Upper lobe of right lung (tissue), 1 donor: ENCODE data around the gene LEMD3. TPM values are rescaled to one million over a fixed set of nuclear protein-coding genes. Genes with fewer than 3 reads are reported as not detected.

Experiments used
- ATAC-seq: fragments of 200-7000 bp; cut with Tn5 transposase; one replicate; pipeline ENCODE4 v1.9.1; 2020; ENCODE audit warnings: mild to moderate bottlenecking, moderate library complexity
- DNase-seq: peaks from one replicate; pipeline ENCODE4 v3.0.0-alpha.2; 2020
- H3K27ac ChIP-seq: fragments of 200-600 bp; one replicate; pipeline ENCODE4 v1.8.0; 2022
- H3K27me3 ChIP-seq: fragments of 200-600 bp; one replicate; pipeline ENCODE4 v1.8.0; 2022; ENCODE audit warnings: mild to moderate bottlenecking
- H3K36me3 ChIP-seq: fragments of 200-600 bp; one replicate; pipeline ENCODE4 v1.8.0; 2022
- H3K4me1 ChIP-seq: fragments of 200-600 bp; one replicate; pipeline ENCODE4 v1.8.0; 2022
- H3K4me3 ChIP-seq: fragments of 200-600 bp; one replicate; pipeline ENCODE4 v1.8.0; 2022; ENCODE audit warnings: mild to moderate bottlenecking
- H3K9me3 ChIP-seq: fragments of 200-600 bp; one replicate; pipeline ENCODE4 v1.8.0; 2022
- CTCF ChIP-seq: fragments of 200-600 bp; IDR thresholded peaks from one replicate; pipeline ENCODE4 v1.8.0; 2022; ENCODE audit warnings: antibody characterized with exemption
- intact Hi-C: fragments of 100-400 bp; cut with DNase I; formaldehyde crosslinking; loops from one replicate; pipeline ENCODE4 v1.11.0; 2022
- total RNA-seq: library from RNA; stranded (reverse); fragmentation: NEBNext Ultra II Directional; extraction: Animal tissue kit (Norgen Biotek cat#: 25700); gene quantifications from one replicate; pipeline ENCODE4 v1.2.1, GENCODE V29; 2021
- donor health status: DM: no; HTN: yes; CAD: no; lungs with severe emphysema.

The LEMD3 gene
- total RNA-seq, 1 donor from 2014 or later: 33.1 TPM

GRCh38 chr12:65170209-65170881 lies 962 bp downstream of the LEMD3 start:
- H3K4me1 ChIP-seq: peaks cover 35% of the 10 kb centered on the region
- peak overlapping the region; percentile 94 for H3K27ac ChIP-seq

GRCh38 chr12:65171073-65171472 lies 1.7 kb downstream of the LEMD3 start:
- Histone ChIP-seq H3K36me3 (no peaks in the 10 kb centered on the region), H3K9me3 (no peaks in the 10 kb centered on the region), H3K27ac (peak overlapping the region; percentile 94), H3K4me3 (peak overlapping the region; percentile 94), H3K27me3 (no peaks in the 10 kb centered on the region), H3K4me1 (peaks cover 35% of the 10 kb centered on the region)
- no peak for TF ChIP-seq CTCF
- no peak for ATAC-seq
- intact Hi-C loops: no loop called here
- no peak for DNase-seq

More at GRCh38 chr12:65170209-65170881, 962 bp downstream of the LEMD3 start:
- Histone ChIP-seq H3K4me3 (peak overlapping the region; percentile 94), H3K9me3 (no peaks in the 10 kb centered on the region), H3K36me3 (no peaks in the 10 kb centered on the region), H3K27me3 (no peaks in the 10 kb centered on the region)
- ATAC-seq: peak; percentile 78
- no peak for TF ChIP-seq CTCF
- peak; percentile 88 for DNase-seq
- intact Hi-C loops: no loop called here

- no peaks in the 10 kb centered on the region for H3K36me3 ChIP-seq
- ATAC-seq: no peak
- no peaks in the 10 kb centered on the region for H3K9me3 ChIP-seq
- H3K27ac ChIP-seq: no peak overlapping the region
- no peak for TF ChIP-seq CTCF
- H3K27me3 ChIP-seq: no peaks in the 10 kb centered on the region
- DNase-seq: no peak
- intact Hi-C loops: no loop called here
- H3K4me1 ChIP-seq: peaks cover 35% of the 10 kb centered on the region
- H3K4me3 ChIP-seq: peak overlapping the region; percentile 94
These were observed 2.5 kb downstream of the LEMD3 start for GRCh38 chr12:65171870-65172269.

- H3K36me3 ChIP-seq: no peaks in the 10 kb centered on the region
- H3K27ac ChIP-seq: no peak overlapping the region
These were observed 6.0 kb downstream of the LEMD3 start for GRCh38 chr12:65175385-65175784.

GRCh38 chr12:65182012-65182739 lies 12.8 kb downstream of the LEMD3 start:
- no peak for DNase-seq
- Histone ChIP-seq H3K9me3 (no peaks in the 10 kb centered on the region), H3K4me3 (no peak overlapping the region), H3K4me1 (no peaks in the 10 kb centered on the region), H3K27me3 (no peaks in the 10 kb centered on the region), H3K36me3 (no peaks in the 10 kb centered on the region), H3K27ac (no peak overlapping the region)
- ATAC-seq: no peak
- intact Hi-C loops: no loop called here
- TF ChIP-seq CTCF: no peak

More at GRCh38 chr12:65175385-65175784, 6.0 kb downstream of the LEMD3 start:
- Histone ChIP-seq H3K9me3 (no peaks in the 10 kb centered on the region), H3K4me1 (peaks cover 35% of the 10 kb centered on the region), H3K27me3 (no peaks in the 10 kb centered on the region), H3K4me3 (no peak overlapping the region)
- DNase-seq (no peak), ATAC-seq (no peak)
- intact Hi-C loops: no loop called here
- TF ChIP-seq CTCF: no peak
